Body of pancreas (tissue), 4 donors: ENCODE measurements around the gene LRRC45. TPM values are rescaled to one million over a fixed set of nuclear protein-coding genes. Genes with fewer than 3 reads are reported as not detected.

Experiments
- ATAC-seq: fragments of 150-250 bp; one replicate; pipeline ENCODE4 v1.9.1; 2016
- DNase-seq, 4 donors: peaks; one replicate each; pipeline ENCODE4 v3.0.0-alpha.2; 2019
- H3K27ac ChIP-seq, 4 donors: fragments of 200-600 bp; sonication (generic); 1 replicate in 3 of 4; 2 replicates in 1 of 4; pipeline versions ENCODE4 v1.5.1 to v1.6.1; 2016 to 2019; ENCODE audit warnings: mild to moderate bottlenecking in 1 of 4, mixed read lengths in 1 of 4, moderate library complexity in 1 of 4
- H3K27me3 ChIP-seq, 2 donors: fragments of 200-600 bp; sonication (generic); one replicate each; pipeline ENCODE4 v1.6.0; 2016; ENCODE audit warnings: mild to moderate bottlenecking in 1 of 2
- H3K36me3 ChIP-seq, 2 donors: fragments of 200-600 bp; sonication (generic); replicated peaks in 1 of 2; 2 replicates each; pipeline ENCODE4 v1.5.1; 2016; ENCODE audit warnings: low read depth in 2 of 2; ENCODE audit not compliant: insufficient read depth in 1 of 2
- H3K4me1 ChIP-seq: fragments of 200-600 bp; sonication (generic); one replicate; pipeline ENCODE4 v1.6.0; 2016
- H3K4me3 ChIP-seq, 2 donors: fragments of 200-600 bp; sonication (generic); 1 replicate in 1 of 2; 2 replicates in 1 of 2; pipeline ENCODE4 v1.5.1; 2016 to 2019
- H3K9me3 ChIP-seq, 3 donors: fragments of 200-600 bp; sonication (generic); 1 replicate in 2 of 3; 2 replicates in 1 of 3; pipeline ENCODE4 v1.5.1; 2016
- POLR2A ChIP-seq, 3 donors: fragments of 450-650 bp; IDR thresholded peaks; one replicate each; pipeline ENCODE4 v1.6.1; 2016; ENCODE audit warnings: antibody characterized with exemption in 3 of 3, mild to moderate bottlenecking in 2 of 3
- WGBS, 2 donors: methylation state at CpG; one replicate each; pipeline ENCODE4 v1.1.5; 2017; 5-methylcytosine and 5-hydroxymethylcytosine counted together
- intact Hi-C: fragments of 100-400 bp; cut with DNase I; formaldehyde crosslinking; loops from one replicate; pipeline ENCODE4 v1.15.1; 2023
- total RNA-seq, 2 donors: library from RNA; depleted of rRNA; stranded (reverse); fragments of >200 nt; gene quantifications; one replicate each; pipeline ENCODE4 v1.1.0, GENCODE V29; 2016
- TF ChIP-seq, protein P1 (sequence below), 7 experiments: fragments of 450-650 bp in 4 of 7; fragments of 200-600 bp in 3 of 7; sonication (generic) in 3 of 7; IDR thresholded peaks; one replicate each; pipeline ENCODE4 v1.5.1; 2016 to 2019; ENCODE audit warnings: antibody characterized with exemption in 7 of 7

LRRC45 gene
- total RNA-seq, 2 donors from 2014 or later = 8.0 to 36.3 TPM

DNA sequence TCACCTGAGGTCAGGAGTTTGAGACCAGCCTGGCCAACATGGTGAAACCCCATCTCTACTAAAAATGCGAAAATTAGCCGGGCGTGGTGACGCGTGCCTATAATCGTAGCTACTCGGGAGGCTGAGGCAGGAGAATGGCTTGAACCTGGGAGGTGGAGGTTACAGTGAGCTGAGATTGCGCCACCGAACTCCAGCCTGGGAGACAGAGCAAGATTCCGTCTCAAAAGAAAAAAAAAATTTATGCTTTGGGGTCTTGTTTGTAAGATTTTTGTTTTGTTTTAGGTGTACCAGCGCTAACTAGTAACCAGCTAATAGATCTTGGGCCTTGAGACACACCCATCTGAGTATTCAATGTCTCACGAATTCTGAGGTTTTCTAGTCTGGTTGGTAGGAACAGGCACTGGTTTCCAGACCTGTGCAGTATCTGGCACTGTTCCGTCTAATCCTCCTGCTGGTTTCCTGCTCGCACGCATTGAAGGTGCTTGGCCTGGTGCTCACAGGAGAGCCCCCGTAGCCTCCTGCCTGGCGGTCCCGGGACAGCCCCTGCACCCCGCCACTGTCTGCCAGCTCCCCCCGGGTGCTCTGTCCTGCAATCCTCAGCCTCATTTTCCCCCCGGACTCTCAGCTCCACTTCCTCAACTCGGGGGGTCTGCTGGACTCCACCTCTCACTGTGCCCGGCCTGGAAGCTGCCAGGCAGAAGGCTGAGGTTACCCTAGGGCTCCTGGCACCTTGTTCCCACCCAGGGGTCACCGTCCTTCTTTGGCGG is 53.1 kb downstream of the LRRC45 start:
- Histone ChIP-seq H3K4me1 (no peaks in the 10 kb centered on the region), H3K36me3 (peaks cover 0 to 8% of the 10 kb centered on the region in 2 donors), H3K9me3 (no peaks in the 10 kb centered on the region), H3K27me3 (no peaks in the 10 kb centered on the region), H3K4me3 (no peak overlapping the region), H3K27ac (no peak overlapping the region)
- TF ChIP-seq, protein P1, sequence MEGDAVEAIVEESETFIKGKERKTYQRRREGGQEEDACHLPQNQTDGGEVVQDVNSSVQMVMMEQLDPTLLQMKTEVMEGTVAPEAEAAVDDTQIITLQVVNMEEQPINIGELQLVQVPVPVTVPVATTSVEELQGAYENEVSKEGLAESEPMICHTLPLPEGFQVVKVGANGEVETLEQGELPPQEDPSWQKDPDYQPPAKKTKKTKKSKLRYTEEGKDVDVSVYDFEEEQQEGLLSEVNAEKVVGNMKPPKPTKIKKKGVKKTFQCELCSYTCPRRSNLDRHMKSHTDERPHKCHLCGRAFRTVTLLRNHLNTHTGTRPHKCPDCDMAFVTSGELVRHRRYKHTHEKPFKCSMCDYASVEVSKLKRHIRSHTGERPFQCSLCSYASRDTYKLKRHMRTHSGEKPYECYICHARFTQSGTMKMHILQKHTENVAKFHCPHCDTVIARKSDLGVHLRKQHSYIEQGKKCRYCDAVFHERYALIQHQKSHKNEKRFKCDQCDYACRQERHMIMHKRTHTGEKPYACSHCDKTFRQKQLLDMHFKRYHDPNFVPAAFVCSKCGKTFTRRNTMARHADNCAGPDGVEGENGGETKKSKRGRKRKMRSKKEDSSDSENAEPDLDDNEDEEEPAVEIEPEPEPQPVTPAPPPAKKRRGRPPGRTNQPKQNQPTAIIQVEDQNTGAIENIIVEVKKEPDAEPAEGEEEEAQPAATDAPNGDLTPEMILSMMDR (IDR thresholded peaks at IDR 0.05) = no peak
- TF ChIP-seq POLR2A (IDR thresholded peaks at IDR 0.05) = no peak
- ATAC-seq = no peak
- DNase-seq = no peak
- intact Hi-C loops = no loop called here
- WGBS, 2 donors = 77 to 87% methylated on average over 17 to 25 of the region's 25 CpGs

GRCh38 chr17:82076785-82077591 is 53.9 kb downstream of the LRRC45 start:
- ATAC-seq = no peak
- Histone ChIP-seq H3K9me3 (no peaks in the 10 kb centered on the region), H3K36me3 (peaks cover 0 to 8% of the 10 kb centered on the region in 2 donors), H3K4me1 (no peaks in the 10 kb centered on the region), H3K27ac (no peak overlapping the region), H3K27me3 (no peaks in the 10 kb centered on the region), H3K4me3 (no peak overlapping the region)
- TF ChIP-seq, protein P1 (IDR thresholded peaks at IDR 0.05) = no peak
- no peak for TF ChIP-seq POLR2A (IDR thresholded peaks at IDR 0.05)
- intact Hi-C loops = no loop called here
- whole genome bisulfite sequencing, 2 donors = 79% methylated on average over 15 to 21 of the region's 21 CpGs
- DNase-seq = no peak

DNA sequence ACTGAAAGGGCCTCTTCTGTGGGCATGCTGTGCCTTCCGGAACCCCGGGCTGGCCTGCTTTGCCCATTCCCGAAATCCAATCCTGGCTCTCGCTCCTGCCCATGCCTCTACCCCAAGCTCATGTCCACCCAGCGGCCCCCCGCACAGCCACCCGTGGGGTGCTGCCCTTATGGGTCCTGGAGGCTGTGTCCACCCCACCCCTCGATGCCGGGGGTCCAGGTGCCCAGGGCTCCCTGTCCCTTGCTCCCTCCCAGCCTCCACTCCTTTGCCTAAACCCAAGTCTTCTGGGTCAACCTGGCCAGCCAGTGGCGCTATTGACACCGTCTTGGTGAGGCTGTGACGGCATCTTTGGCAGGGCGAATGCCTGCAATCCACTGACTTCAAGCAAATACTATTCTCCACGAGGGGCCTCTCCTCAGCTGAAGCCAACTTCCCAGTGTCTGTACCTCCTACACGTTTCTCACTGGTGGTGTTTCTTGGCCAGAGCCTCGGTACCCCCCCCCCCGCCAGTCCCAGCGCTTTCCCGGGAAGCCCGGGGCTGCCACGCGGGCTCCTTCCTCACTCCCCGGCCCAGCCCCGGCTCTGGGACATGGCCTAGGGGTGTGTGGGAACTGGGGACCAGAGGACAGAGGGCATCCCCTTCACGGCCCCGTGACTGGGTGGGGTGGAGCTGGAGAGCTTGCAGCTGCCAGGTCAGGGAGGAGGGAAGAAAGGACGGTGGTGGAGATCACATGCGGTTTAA is 54.7 kb downstream of the LRRC45 start:
- 73 to 75% methylated on average over 23 to 28 of the region's 28 CpGs for WGBS, 2 donors
- no peak for TF ChIP-seq POLR2A (IDR thresholded peaks at IDR 0.05)
- TF ChIP-seq, protein P1 (IDR thresholded peaks at IDR 0.05) = no peak
- ATAC-seq = no peak
- Histone ChIP-seq H3K36me3 (peaks cover 0 to 9% of the 10 kb centered on the region in 2 donors), H3K27ac (no peak overlapping the region), H3K9me3 (no peaks in the 10 kb centered on the region), H3K27me3 (no peaks in the 10 kb centered on the region), H3K4me3 (no peak overlapping the region), H3K4me1 (no peaks in the 10 kb centered on the region)
- no peak for DNase-seq
- intact Hi-C loops = no loop called here

DNA sequence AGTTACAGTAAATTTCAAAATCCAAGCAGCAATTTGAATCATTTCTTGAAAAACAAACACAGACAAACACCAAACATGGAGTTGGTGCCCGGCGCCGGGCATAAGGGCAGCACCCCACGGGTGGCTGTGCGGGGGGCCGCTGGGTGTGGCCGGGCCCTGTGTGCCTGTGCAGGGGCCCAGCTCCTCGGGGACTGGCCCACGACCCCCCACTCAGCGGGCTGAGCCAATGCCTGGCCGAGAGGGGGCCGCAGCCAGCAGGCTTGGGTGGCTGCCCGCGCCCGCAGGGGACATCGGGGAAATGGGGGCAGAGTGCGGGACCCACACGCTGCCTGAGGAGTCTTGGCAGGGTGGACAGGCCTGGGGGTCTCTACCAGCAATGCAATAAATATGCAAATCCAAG is 55.3 kb downstream of the LRRC45 start:
- DNase-seq (no peak), ATAC-seq (no peak)
- intact Hi-C loops = no loop called here
- no peaks in the 10 kb centered on the region for H3K27me3 ChIP-seq
- TF ChIP-seq, protein P1 (IDR thresholded peaks at IDR 0.05) = no peak
- TF ChIP-seq POLR2A (IDR thresholded peaks at IDR 0.05) = no peak
- H3K36me3 ChIP-seq = peaks cover 4 to 15% of the 10 kb centered on the region in 2 donors
- H3K9me3 ChIP-seq = no peaks in the 10 kb centered on the region
- no peak overlapping the region for H3K4me3 ChIP-seq
- H3K27ac ChIP-seq = no peak overlapping the region
- WGBS, 2 donors = 92 to 94% methylated on average over 8 to 14 of the region's 18 CpGs
- H3K4me1 ChIP-seq = no peaks in the 10 kb centered on the region
